ENCODE data around the gene IFFO2. TPM values are rescaled to one million over a fixed set of nuclear protein-coding genes. Genes with fewer than 3 reads are reported as not detected.

Gene IFFO2
- total RNA-seq, 2 donors from 2014 or later, result 2.3 to 14.0 TPM

- Histone ChIP-seq H3K27ac (no peak overlapping the region), H3K27me3 (no peaks in the 10 kb centered on the region), H3K9me3 (no peaks in the 10 kb centered on the region), H3K36me3 (no peaks in the 10 kb centered on the region), H3K4me1 (peaks cover 0 to 20% of the 10 kb centered on the region in 2 donors), H3K4me3 (no peak overlapping the region)
- no peak for DNase-seq (ENCODE audit: low spot score)
- TF ChIP-seq CTCF (IDR thresholded peaks at IDR 0.05), result no peak
Observed at GRCh38 chr1:18931730-18932129, 24.7 kb downstream of the IFFO2 start.

- TF ChIP-seq CTCF (IDR thresholded peaks at IDR 0.05), result no peak
- DNase-seq (ENCODE audit: low spot score), result no peak
- H3K27me3 ChIP-seq, result no peaks in the 10 kb centered on the region
- H3K36me3 ChIP-seq, result no peaks in the 10 kb centered on the region
- peak overlapping the region in 1 of 2 donors; percentile 11 for H3K27ac ChIP-seq
- H3K9me3 ChIP-seq, result no peaks in the 10 kb centered on the region
- peaks cover 0 to 31% of the 10 kb centered on the region in 2 donors for H3K4me1 ChIP-seq
- no peak overlapping the region for H3K4me3 ChIP-seq
Observed at GRCh38 chr1:18929686-18930085, 26.8 kb downstream of the IFFO2 start.

- peaks cover 0 to 38% of the 10 kb centered on the region in 2 donors for H3K4me1 ChIP-seq
- H3K27me3 ChIP-seq, result no peaks in the 10 kb centered on the region
- TF ChIP-seq CTCF (IDR thresholded peaks at IDR 0.05), result no peak
- no peak for DNase-seq (ENCODE audit: low spot score)
- no peaks in the 10 kb centered on the region for H3K9me3 ChIP-seq
- no peaks in the 10 kb centered on the region for H3K36me3 ChIP-seq
- no peak overlapping the region for H3K4me3 ChIP-seq
- peak overlapping the region in 1 of 2 donors; percentile 11 for H3K27ac ChIP-seq
Observed at GRCh38 chr1:18928985-18929384, 27.5 kb downstream of the IFFO2 start.

GRCh38 chr1:18928406-18928805 is 28.1 kb downstream of the IFFO2 start:
- H3K27me3 ChIP-seq, result no peaks in the 10 kb centered on the region
- peak overlapping the region in 1 of 2 donors; percentile 87 for H3K27ac ChIP-seq
- DNase-seq (ENCODE audit: low spot score), result no peak
- no peak for TF ChIP-seq CTCF (IDR thresholded peaks at IDR 0.05)
- peaks cover 0 to 44% of the 10 kb centered on the region in 2 donors for H3K4me1 ChIP-seq
- no peaks in the 10 kb centered on the region for H3K9me3 ChIP-seq
- no peaks in the 10 kb centered on the region for H3K36me3 ChIP-seq
- H3K4me3 ChIP-seq, result no peak overlapping the region

GRCh38 chr1:18927654-18928272 is 28.7 kb downstream of the IFFO2 start:
- no peak for TF ChIP-seq CTCF (IDR thresholded peaks at IDR 0.05)
- H3K36me3 ChIP-seq, result no peaks in the 10 kb centered on the region
- no peak for DNase-seq (ENCODE audit: low spot score)
- peak overlapping the region; percentile 82 to 87 for H3K27ac ChIP-seq
- no peak overlapping the region for H3K4me3 ChIP-seq
- H3K4me1 ChIP-seq, result peaks cover 0 to 50% of the 10 kb centered on the region in 2 donors
- no peaks in the 10 kb centered on the region for H3K9me3 ChIP-seq
- H3K27me3 ChIP-seq, result no peaks in the 10 kb centered on the region

Data from right atrium auricular region (tissue), 2 donors.